ENCODE measurements around the gene CEACAM20.
"Not testable (repeated sequence)": the region's sequence is repeated elsewhere in the genome, so short reads cannot be mapped to it uniquely, and the experiment has no call there.

Gene CEACAM20

GRCh38 chr19:44476559-44477408 lies 52.7 kb downstream of the CEACAM20 start:
- Histone ChIP-seq H3K9ac (ENCODE audit: low read depth, low read length) (no peak overlapping the region), H3K36me3 (ENCODE audit: insufficient read depth, low read length) (peaks cover 35% of the 10 kb centered on the region), H3K4me1 (ENCODE audit: insufficient read depth, low read length) (no peaks in the 10 kb centered on the region), H3K9me3 (ENCODE audit: control insufficient read depth, insufficient read depth, low read length) (peaks cover 71% of the 10 kb centered on the region)

GRCh38 chr19:44468730-44469129 lies 60.7 kb downstream of the CEACAM20 start:
- not testable (repeated sequence) for H3K9me3 ChIP-seq (ENCODE audit: control insufficient read depth, insufficient read depth, low read length); H3K4me1 ChIP-seq (ENCODE audit: insufficient read depth, low read length); H3K36me3 ChIP-seq (ENCODE audit: insufficient read depth, low read length); H3K9ac ChIP-seq (ENCODE audit: low read depth, low read length)

GRCh38 chr19:44462600-44463286 lies 66.7 kb downstream of the CEACAM20 start:
- H3K36me3 ChIP-seq (ENCODE audit: insufficient read depth, low read length); H3K9ac ChIP-seq (ENCODE audit: low read depth, low read length); H3K4me1 ChIP-seq (ENCODE audit: insufficient read depth, low read length); H3K9me3 ChIP-seq (ENCODE audit: control insufficient read depth, insufficient read depth, low read length): not testable (repeated sequence)
